T47D (cell line): ENCODE data around the gene HOXD1.

Experiments used
- DNase-seq, 2 experiments: peaks; one replicate each; pipeline versions ENCODE4 v3.0.0 to v3.0.0-alpha.2; 2011 to 2012; ENCODE audit warnings: low read depth in 1 of 2, low spot score in 1 of 2
- JUND ChIP-seq: IDR thresholded peaks from 2 replicates; pipeline ENCODE4 v1.6.1; 2012; ENCODE audit warnings: low read depth
- in situ Hi-C: cut with HindIII; loops from 2 replicates; pipeline ENCODE4 v1.10.0; 2016; ENCODE audit warnings: low sequenced_read_pairs, low pct_unique_long_range_greater_than_20kb

The HOXD1 gene

GRCh38 chr2:176157499-176158185 lies 30.8 kb upstream of the HOXD1 start:
- TF ChIP-seq JUND: no peak
- no peak for DNase-seq
- in situ Hi-C loops: no loop called here

- DNase-seq: no peak
- in situ Hi-C loops: no loop called here
- no peak for TF ChIP-seq JUND
Measured at GRCh38 chr2:176158186-176158591, 30.3 kb upstream of the HOXD1 start.

GRCh38 chr2:176158855-176159662 lies 29.4 kb upstream of the HOXD1 start:
- DNase-seq: no peak
- in situ Hi-C loops: no loop called here
- no peak for TF ChIP-seq JUND

GRCh38 chr2:176159663-176160250 lies 28.7 kb upstream of the HOXD1 start:
- no peak for TF ChIP-seq JUND
- DNase-seq: no peak
- in situ Hi-C loops: no loop called here

GRCh38 chr2:176160251-176160985 lies 28.1 kb upstream of the HOXD1 start:
- DNase-seq: no peak
- in situ Hi-C loops: no loop called here
- no peak for TF ChIP-seq JUND

- in situ Hi-C loops: no loop called here
- no peak for DNase-seq
- no peak for TF ChIP-seq JUND
Measured at GRCh38 chr2:176160986-176161824, 27.3 kb upstream of the HOXD1 start.

GRCh38 chr2:176161825-176162626 lies 26.4 kb upstream of the HOXD1 start:
- DNase-seq: no peak
- no peak for TF ChIP-seq JUND
- in situ Hi-C loops: no loop called here

GRCh38 chr2:176162911-176163671 lies 25.4 kb upstream of the HOXD1 start:
- in situ Hi-C loops: no loop called here
- no peak for DNase-seq
- no peak for TF ChIP-seq JUND

GRCh38 chr2:176163672-176164056 lies 24.8 kb upstream of the HOXD1 start:
- in situ Hi-C loops: no loop called here
- TF ChIP-seq JUND: no peak
- no peak for DNase-seq

GRCh38 chr2:176164201-176164600 lies 24.3 kb upstream of the HOXD1 start:
- DNase-seq: no peak
- no peak for TF ChIP-seq JUND
- in situ Hi-C loops: no loop called here
